ENCODE measurements around the gene SHQ1. TPM values are rescaled to one million over a fixed set of nuclear protein-coding genes. Genes with fewer than 3 reads are reported as not detected.
"Not testable (repeated sequence)": the region's sequence is repeated elsewhere in the genome, so short reads cannot be mapped to it uniquely, and the experiment has no call there.

SHQ1 gene
- total RNA-seq, 2 experiments from 2014 or later = 29.8 to 31.4 TPM

GRCh38 chr3:72719137-72719536, 129.1 kb downstream of the SHQ1 start:
- ChIA-PET CTCF (no interaction called here), POLR2A (no interaction called here)
- TF ChIP-seq, protein P1, sequence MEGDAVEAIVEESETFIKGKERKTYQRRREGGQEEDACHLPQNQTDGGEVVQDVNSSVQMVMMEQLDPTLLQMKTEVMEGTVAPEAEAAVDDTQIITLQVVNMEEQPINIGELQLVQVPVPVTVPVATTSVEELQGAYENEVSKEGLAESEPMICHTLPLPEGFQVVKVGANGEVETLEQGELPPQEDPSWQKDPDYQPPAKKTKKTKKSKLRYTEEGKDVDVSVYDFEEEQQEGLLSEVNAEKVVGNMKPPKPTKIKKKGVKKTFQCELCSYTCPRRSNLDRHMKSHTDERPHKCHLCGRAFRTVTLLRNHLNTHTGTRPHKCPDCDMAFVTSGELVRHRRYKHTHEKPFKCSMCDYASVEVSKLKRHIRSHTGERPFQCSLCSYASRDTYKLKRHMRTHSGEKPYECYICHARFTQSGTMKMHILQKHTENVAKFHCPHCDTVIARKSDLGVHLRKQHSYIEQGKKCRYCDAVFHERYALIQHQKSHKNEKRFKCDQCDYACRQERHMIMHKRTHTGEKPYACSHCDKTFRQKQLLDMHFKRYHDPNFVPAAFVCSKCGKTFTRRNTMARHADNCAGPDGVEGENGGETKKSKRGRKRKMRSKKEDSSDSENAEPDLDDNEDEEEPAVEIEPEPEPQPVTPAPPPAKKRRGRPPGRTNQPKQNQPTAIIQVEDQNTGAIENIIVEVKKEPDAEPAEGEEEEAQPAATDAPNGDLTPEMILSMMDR (IDR thresholded peaks at IDR 0.05) = no peak
- Mint-ChIP-seq H3K27ac (no peak overlapping the region), H3K4me1 (ENCODE audit: low read depth) (peaks cover 12% of the 10 kb centered on the region), H3K27me3 (no peaks in the 10 kb centered on the region), H3K4me3 (no peak overlapping the region), H3K36me3 (ENCODE audit: low read depth) (peaks cover 5% of the 10 kb centered on the region), H3K9me3 (peaks cover 11% of the 10 kb centered on the region)
- intact Hi-C loops (cut with micrococcal nuclease) = no loop called here
- ATAC-seq (no peak), DNase-seq (no peak)

GRCh38 chr3:72714135-72714534, 134.1 kb downstream of the SHQ1 start:
- H3K4me3 Mint-ChIP-seq; H3K27me3 Mint-ChIP-seq; intact Hi-C loops (cut with micrococcal nuclease); CTCF ChIA-PET; H3K4me1 Mint-ChIP-seq (ENCODE audit: low read depth); ATAC-seq; DNase-seq; H3K27ac Mint-ChIP-seq; H3K36me3 Mint-ChIP-seq (ENCODE audit: low read depth): not testable (repeated sequence)
- H3K9me3 Mint-ChIP-seq = peaks cover 15% of the 10 kb centered on the region
- POLR2A ChIA-PET = interaction anchor here (0.6 kb wide), 1 partner anchor 10 kb away, joined by 3 read pairs; no protein-coding TSS in a partner anchor

- CTCF ChIA-PET; H3K27ac Mint-ChIP-seq; H3K36me3 Mint-ChIP-seq (ENCODE audit: low read depth); H3K27me3 Mint-ChIP-seq; ATAC-seq; H3K4me3 Mint-ChIP-seq; intact Hi-C loops (cut with micrococcal nuclease); DNase-seq; POLR2A ChIA-PET; H3K4me1 Mint-ChIP-seq (ENCODE audit: low read depth); H3K9me3 Mint-ChIP-seq: not testable (repeated sequence)
Observed at GRCh38 chr3:72710471-72710870, 137.8 kb downstream of the SHQ1 start.

DNA sequence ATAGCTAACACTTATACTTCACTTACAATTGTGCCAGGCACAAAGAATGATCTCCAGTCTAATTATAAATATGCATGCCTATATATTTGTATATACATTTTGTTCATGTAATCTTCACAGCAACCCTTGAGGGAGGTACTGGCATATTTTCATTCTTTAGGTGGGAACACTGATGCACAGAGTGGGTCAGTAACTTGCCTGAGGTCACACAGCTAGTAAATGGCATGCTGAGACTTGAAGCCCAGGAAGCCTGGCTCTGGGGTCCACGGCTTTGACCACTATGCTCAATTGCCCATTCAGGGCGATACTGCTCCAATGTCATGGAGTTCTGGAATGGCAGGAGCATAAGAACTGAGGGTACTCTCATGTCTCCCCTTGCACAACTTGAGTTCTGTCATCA, 139.8 kb downstream of the SHQ1 start:
- no peaks in the 10 kb centered on the region for H3K36me3 Mint-ChIP-seq (ENCODE audit: low read depth)
- intact Hi-C loops (cut with micrococcal nuclease) = no loop called here
- H3K27ac Mint-ChIP-seq = no peak overlapping the region
- ATAC-seq = no peak
- H3K4me1 Mint-ChIP-seq (ENCODE audit: low read depth) = no peaks in the 10 kb centered on the region
- H3K4me3 Mint-ChIP-seq = no peak overlapping the region
- no peaks in the 10 kb centered on the region for H3K27me3 Mint-ChIP-seq
- TF ChIP-seq, protein P1 (IDR thresholded peaks at IDR 0.05) = no peak
- ChIA-PET CTCF (no interaction called here), POLR2A (no interaction called here)
- peaks cover 4% of the 10 kb centered on the region for H3K9me3 Mint-ChIP-seq
- DNase-seq = no peak

- no peaks in the 10 kb centered on the region for H3K9me3 Mint-ChIP-seq
- ATAC-seq (no peak), DNase-seq (no peak)
- no peaks in the 10 kb centered on the region for H3K27me3 Mint-ChIP-seq
- ChIA-PET POLR2A (no interaction called here), CTCF (no interaction called here)
- no peak overlapping the region for H3K27ac Mint-ChIP-seq
- intact Hi-C loops (cut with micrococcal nuclease) = no loop called here
- no peak overlapping the region for H3K4me3 Mint-ChIP-seq
- TF ChIP-seq, protein P1 (IDR thresholded peaks at IDR 0.05) = no peak
- H3K36me3 Mint-ChIP-seq (ENCODE audit: low read depth) = no peaks in the 10 kb centered on the region
- no peaks in the 10 kb centered on the region for H3K4me1 Mint-ChIP-seq (ENCODE audit: low read depth)
Observed at GRCh38 chr3:72702997-72703396, 145.2 kb downstream of the SHQ1 start.

- Mint-ChIP-seq H3K27ac (no peak overlapping the region), H3K27me3 (no peaks in the 10 kb centered on the region), H3K4me1 (ENCODE audit: low read depth) (no peaks in the 10 kb centered on the region), H3K4me3 (no peak overlapping the region), H3K36me3 (ENCODE audit: low read depth) (no peaks in the 10 kb centered on the region), H3K9me3 (no peaks in the 10 kb centered on the region)
- TF ChIP-seq, protein P1 (IDR thresholded peaks at IDR 0.05) = no peak
- ATAC-seq = no peak
- ChIA-PET CTCF (interaction anchor here (0.7 kb wide), 1 partner anchor 37 kb away, joined by 3 read pairs; no protein-coding TSS in a partner anchor), POLR2A (interaction anchor here (0.6 kb wide), 1 partner anchor 67 kb away, joined by 3 read pairs; no protein-coding TSS in a partner anchor)
- intact Hi-C loops (cut with micrococcal nuclease) = no loop called here
- no peak for DNase-seq
Observed at GRCh38 chr3:72702390-72702789, 145.9 kb downstream of the SHQ1 start.
